ENCODE measurements around the gene FARP1.

Gene FARP1

GRCh38 chr13:98451676-98452470 lies 309.0 kb downstream of the FARP1 start:
- no peak overlapping the region for H3K4me3 ChIP-seq (replicated peaks; ENCODE audit: low read depth, low read length)
- TF ChIP-seq, protein P1, sequence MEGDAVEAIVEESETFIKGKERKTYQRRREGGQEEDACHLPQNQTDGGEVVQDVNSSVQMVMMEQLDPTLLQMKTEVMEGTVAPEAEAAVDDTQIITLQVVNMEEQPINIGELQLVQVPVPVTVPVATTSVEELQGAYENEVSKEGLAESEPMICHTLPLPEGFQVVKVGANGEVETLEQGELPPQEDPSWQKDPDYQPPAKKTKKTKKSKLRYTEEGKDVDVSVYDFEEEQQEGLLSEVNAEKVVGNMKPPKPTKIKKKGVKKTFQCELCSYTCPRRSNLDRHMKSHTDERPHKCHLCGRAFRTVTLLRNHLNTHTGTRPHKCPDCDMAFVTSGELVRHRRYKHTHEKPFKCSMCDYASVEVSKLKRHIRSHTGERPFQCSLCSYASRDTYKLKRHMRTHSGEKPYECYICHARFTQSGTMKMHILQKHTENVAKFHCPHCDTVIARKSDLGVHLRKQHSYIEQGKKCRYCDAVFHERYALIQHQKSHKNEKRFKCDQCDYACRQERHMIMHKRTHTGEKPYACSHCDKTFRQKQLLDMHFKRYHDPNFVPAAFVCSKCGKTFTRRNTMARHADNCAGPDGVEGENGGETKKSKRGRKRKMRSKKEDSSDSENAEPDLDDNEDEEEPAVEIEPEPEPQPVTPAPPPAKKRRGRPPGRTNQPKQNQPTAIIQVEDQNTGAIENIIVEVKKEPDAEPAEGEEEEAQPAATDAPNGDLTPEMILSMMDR (IDR thresholded peaks at IDR 0.05; ENCODE audit: low read length, missing control alignments), result no peak
- peak; percentile 27 for DNase-seq (ENCODE audit: low read depth)

DNA sequence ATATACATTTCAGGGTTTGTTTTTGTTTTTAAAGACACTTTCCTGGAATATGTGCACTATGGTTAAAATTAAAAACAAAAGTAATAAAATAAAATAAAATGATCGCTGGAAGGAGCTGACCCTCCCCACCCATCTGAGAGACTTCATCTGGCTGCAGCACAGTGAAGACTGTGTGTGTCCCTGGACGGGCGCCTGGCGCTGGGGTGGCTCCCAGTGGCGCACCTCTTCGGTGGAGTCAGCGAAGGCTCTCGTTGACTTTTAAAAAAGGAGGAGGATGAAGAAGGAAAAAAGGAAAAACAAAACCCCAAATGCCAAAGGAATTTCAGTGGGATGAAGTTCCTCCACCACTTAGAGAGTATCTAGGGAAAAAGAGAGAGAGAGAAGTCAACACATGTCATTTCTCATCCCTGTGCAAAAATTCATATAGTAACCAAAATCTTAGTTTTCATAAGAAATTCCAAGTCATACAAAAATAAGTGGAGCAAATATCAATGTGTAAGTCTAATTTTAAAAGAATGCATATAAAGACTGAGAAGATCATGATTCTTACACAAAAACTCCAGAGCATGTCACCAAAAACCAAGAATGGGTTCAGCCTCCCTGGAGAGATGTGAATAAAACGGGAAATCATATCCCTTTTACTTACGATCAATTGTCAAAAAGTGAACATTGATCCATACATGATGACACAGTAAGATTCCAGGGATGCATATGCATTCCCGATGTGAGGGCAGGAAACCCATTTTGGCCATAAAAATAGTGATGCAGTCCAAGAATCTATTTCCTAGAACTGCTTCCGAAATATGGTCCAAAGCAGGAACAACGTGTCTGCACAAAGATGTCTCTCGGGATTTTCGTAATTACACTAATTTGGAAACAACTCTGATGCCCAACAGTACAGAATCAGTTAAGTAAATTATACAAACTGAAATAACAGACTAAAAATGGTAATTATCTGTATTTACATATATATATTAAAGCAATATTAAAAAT lies 310.3 kb downstream of the FARP1 start:
- no peak for DNase-seq (ENCODE audit: low read depth)
- TF ChIP-seq, protein P1 (IDR thresholded peaks at IDR 0.05; ENCODE audit: low read length, missing control alignments), result no peak
- no peak overlapping the region for H3K4me3 ChIP-seq (replicated peaks; ENCODE audit: low read depth, low read length)

GRCh38 chr13:98454389-98454881 lies 311.5 kb downstream of the FARP1 start:
- DNase-seq (ENCODE audit: low read depth), result peak; percentile 91
- H3K4me3 ChIP-seq (replicated peaks; ENCODE audit: low read depth, low read length), result no peak overlapping the region
- TF ChIP-seq, protein P1 (IDR thresholded peaks at IDR 0.05; ENCODE audit: low read length, missing control alignments), result no peak

- DNase-seq (ENCODE audit: low read depth), result no peak
- TF ChIP-seq, protein P1 (IDR thresholded peaks at IDR 0.05; ENCODE audit: low read length, missing control alignments), result no peak
Observed at GRCh38 chr13:98456413-98456845, 313.5 kb downstream of the FARP1 start.

GRCh38 chr13:98457053-98457452 lies 314.2 kb downstream of the FARP1 start:
- no peak overlapping the region for H3K4me3 ChIP-seq (replicated peaks; ENCODE audit: low read depth, low read length)
- TF ChIP-seq, protein P1 (IDR thresholded peaks at IDR 0.05; ENCODE audit: low read length, missing control alignments), result no peak
- DNase-seq (ENCODE audit: low read depth), result no peak

More at GRCh38 chr13:98456413-98456845, 313.5 kb downstream of the FARP1 start:
- no peak overlapping the region for H3K4me3 ChIP-seq (replicated peaks; ENCODE audit: low read depth, low read length)

DNA sequence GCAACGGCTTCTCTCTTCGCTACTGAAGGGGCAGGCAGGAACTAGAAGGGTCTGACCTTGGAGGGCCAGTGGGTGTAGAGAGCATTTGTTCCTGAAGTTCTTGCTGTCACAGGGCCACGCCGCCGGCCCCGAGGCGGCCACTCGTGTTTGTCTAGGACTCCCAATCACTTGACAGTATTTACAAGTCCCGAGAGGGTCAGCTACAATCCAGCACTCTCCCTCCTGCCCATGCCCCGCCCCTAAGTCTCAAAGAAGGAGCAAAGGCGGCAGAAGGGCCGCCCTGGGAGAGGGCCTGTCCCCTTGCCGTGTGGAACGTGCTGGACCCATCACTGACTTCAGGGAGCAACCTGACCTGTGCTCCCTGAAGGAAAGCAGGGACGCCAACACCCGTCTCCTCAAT lies 315.5 kb downstream of the FARP1 start:
- no peak for DNase-seq (ENCODE audit: low read depth)
- TF ChIP-seq, protein P1 (IDR thresholded peaks at IDR 0.05; ENCODE audit: low read length, missing control alignments), result no peak

More for the DNA sequence above, 315.5 kb downstream of the FARP1 start:
- H3K4me3 ChIP-seq (replicated peaks; ENCODE audit: low read depth, low read length), result no peak overlapping the region
